NCI-H146 treated with DMSO at 0.1 percent for 48 hours (cell line): ENCODE measurements around the gene C2CD5.
A peak's percentile ranks its signal among the peaks of the same experiment; 100 is the strongest.
"Not testable (repeated sequence)": the region's sequence is repeated elsewhere in the genome, so short reads cannot be mapped to it uniquely, and the experiment has no call there.

ENCODE experiments used
- DNase-seq: peaks from one replicate; lab custom pipeline; 2025; ENCODE audit not compliant: unreplicated experiment; lab: John Stamatoyannopoulos, UW

The C2CD5 gene, protein sequence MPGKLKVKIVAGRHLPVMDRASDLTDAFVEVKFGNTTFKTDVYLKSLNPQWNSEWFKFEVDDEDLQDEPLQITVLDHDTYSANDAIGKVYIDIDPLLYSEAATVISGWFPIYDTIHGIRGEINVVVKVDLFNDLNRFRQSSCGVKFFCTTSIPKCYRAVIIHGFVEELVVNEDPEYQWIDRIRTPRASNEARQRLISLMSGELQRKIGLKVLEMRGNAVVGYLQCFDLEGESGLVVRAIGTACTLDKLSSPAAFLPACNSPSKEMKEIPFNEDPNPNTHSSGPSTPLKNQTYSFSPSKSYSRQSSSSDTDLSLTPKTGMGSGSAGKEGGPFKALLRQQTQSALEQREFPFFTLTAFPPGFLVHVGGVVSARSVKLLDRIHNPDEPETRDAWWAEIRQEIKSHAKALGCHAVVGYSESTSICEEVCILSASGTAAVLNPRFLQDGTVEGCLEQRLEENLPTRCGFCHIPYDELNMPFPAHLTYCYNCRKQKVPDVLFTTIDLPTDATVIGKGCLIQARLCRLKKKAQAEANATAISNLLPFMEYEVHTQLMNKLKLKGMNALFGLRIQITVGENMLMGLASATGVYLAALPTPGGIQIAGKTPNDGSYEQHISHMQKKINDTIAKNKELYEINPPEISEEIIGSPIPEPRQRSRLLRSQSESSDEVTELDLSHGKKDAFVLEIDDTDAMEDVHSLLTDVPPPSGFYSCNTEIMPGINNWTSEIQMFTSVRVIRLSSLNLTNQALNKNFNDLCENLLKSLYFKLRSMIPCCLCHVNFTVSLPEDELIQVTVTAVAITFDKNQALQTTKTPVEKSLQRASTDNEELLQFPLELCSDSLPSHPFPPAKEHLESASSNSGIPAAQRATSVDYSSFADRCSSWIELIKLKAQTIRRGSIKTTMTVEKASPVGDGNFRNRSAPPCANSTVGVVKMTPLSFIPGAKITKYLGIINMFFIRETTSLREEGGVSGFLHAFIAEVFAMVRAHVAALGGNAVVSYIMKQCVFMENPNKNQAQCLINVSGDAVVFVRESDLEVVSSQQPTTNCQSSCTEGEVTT

DNA sequence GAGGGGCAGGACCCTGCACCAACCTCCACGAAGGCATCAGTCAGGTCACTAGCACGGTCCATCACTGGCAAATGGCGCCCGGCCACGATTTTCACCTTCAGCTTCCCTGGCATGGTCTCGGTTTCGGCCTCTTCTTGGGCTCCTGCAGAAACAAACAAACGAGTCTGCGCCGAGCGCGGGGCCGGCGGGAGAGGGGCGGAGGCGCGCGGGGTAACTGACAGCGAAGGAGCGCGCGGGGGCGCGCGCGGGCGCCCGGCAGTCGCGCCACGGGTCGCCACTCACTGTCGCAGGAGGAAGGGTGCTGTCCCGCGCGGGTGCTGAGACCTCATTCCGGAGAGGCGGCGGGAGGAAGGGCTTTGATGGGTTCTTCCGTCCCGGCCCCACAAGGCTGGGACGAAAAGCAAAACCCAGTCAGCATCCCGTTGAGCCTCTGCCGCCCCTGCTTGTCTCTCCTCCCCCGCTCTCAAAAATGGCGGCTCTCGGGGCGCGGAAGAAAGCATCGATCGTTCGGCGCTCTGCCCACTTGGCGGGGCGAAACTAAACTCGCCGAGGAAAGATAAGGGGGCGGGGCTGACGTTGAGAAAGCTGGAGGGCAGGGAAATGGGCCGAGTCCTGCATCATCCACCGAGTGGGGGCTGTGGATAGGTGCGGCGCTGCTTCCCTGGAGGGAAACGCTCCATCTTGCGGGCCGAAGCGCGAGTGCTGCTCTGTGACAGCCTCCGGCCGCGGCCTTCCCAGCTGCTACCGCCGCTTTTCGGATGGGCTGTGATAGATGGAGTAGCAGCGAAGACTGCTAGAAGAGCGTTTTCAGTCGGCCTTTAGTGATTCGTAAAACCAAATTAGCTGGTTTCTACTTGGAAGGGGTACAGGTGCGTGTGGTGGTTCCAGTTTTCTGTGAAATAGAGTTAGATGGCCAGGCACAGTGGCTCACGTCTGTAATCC, at the start of gene C2CD5:
Gene C2CD5, minus strand, starts transcription at position 505 of the 942 bp plus-strand sequence. Its CDS starts 392 bp downstream, at position 113.
- DNase-seq = peak; percentile 98

GRCh38 chr12:22593864-22594263, 49.5 kb upstream of the C2CD5 start:
- no peak for DNase-seq

DNA sequence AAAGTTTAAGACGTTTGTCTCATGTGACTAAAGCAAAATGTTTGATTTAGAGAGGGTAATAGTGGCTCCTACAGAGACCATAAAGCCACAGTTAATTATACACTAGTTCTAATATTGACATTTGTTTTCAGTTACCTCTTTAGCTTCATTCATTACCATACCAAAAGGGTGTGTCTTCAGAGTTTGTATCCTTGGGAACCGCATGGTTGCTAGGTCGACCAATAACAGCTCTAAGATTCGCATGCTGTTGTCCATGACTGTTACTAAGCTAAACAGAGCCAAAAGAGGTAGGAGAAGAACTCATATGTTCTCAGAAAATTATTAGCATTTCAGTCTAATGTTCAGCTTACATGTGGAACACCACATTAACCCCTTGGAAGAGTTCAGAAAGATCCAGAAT, 44.5 kb upstream of the C2CD5 start:
- DNase-seq = peak; percentile 81

DNA sequence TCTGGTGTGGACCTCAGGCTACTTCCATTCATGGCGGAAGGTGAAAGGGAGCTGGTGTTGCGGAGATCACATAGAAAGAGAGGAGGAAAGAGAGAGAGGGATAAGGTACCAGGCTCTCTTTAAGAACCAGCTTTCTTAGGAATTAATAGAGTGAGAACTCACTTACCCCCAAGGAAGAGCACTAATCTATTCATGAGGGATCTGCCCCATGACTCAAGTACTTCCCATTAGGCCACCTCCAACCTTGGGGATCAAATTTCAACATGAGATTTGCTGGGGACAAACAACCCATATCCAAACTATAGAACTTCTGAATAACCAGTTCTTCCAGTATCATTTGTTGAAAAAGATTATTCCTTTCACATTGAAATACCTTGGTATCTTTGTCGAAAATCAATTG, 34.0 kb upstream of the C2CD5 start:
- DNase-seq = no peak

- DNase-seq = no peak
Measured at GRCh38 chr12:22577667-22578066, 33.3 kb upstream of the C2CD5 start.

- DNase-seq = no peak
Measured at GRCh38 chr12:22576473-22576872, 32.1 kb upstream of the C2CD5 start.

DNA sequence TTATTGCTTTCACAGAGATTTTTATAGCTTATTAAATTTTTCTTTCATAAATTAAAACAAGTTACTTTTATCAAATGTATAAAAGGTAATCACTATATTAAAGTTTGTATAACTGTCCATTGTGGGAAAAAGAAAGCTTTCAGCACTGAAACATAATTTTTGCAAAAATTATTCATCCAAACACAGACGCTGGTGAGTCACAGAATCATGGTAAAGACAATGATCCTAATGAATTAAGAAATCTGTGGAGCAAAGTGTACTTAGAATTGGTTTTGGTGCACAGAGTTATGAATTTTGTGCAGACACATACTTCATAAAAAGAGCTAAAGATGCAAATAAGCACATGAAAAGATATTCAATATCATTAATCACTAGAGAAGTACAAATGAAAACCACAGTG, 31.7 kb upstream of the C2CD5 start:
- DNase-seq = no peak

- DNase-seq = no peak
Measured at GRCh38 chr12:22574921-22575320, 30.6 kb upstream of the C2CD5 start.

DNA sequence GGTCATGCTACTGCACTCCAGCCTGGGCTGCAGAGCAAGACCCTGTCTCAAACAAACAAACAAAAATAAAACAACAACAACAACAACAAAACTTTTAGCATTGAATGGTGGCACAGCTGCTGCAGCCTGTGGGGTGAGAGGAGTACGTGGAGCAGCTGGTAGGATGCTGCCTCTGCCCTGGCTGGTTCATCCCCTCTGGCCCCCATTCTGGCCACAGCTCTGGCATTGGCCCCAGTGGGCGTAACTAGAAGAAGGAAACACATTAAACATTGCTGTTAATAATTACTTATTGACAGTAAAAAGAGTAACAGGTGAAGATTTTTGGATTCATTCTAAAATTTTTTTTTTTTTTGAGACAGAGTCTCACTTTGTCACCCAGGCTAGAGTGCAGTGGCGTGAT, 28.8 kb upstream of the C2CD5 start:
- DNase-seq = no peak

GRCh38 chr12:22569253-22569652, 24.9 kb upstream of the C2CD5 start:
- no peak for DNase-seq

DNA sequence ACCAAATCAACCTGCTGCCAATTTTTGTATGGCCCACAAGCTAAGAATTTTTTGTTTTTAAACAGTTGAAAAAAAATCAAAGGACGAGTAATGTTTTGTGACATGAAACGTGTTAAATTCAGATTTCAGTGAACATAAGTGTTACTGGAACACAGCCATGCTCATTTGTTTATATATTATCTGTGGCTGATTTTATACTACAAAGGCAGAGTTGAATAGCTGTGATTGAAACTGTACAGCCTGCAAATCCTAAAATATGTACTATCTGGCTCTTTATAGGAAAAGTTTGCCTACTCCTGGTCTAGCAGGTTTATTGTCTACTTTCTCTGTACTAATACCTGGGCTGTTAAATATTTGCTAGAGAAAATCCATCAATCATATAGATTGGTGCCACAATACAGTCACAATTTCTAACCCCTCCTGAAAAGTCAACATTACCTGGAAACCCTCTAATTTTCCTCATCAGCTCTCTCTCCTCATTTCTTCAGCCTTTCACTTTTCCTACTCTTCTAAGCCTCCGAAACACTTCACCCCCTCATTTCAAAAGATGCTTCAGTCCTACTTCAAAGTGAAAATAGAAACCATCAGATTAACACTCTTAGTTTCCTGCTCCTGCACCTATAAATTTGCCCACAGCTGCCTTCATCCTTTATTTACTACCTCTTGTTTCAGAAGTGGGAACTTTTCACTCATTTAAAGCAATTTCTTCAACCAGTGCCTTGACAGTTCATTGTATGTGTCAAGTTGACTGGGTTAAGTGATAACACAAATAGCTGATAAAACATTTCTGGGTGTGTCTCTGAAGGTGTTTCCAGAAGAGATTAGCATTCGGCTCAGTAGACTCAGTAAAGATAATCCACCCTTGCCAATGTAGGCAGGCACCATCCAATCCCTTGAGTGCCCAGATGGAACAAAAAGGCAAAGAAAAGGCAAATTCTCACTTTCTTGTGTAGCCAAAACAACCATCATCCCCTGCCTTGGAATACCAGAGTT, 18.0 kb upstream of the C2CD5 start:
- DNase-seq = no peak

GRCh38 chr12:22554750-22555149, 10.4 kb upstream of the C2CD5 start:
- not testable (repeated sequence) for DNase-seq

- no peak for DNase-seq
Measured at GRCh38 chr12:22551624-22552023, 7.3 kb upstream of the C2CD5 start.

DNA sequence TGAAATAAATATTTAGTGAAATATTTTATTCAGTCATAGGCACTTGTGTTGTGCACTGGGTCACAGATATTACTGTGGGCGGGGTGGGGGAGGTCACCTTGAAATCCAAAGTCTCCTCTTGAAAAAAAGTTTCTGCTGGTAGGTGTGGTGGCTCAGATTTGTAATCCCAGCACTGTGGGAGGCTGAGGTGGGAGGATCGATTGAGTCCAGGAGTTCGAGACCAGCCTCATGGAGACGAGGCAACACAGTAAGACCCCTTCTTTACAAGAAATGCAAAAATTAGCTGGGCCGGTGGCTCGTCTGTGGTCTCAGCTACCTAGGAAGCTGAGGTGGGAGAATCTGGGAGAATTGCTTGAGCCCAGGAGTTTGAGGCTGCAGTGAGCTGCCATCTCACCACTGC, 913 bp upstream of the C2CD5 start:
- DNase-seq = no peak

DNA sequence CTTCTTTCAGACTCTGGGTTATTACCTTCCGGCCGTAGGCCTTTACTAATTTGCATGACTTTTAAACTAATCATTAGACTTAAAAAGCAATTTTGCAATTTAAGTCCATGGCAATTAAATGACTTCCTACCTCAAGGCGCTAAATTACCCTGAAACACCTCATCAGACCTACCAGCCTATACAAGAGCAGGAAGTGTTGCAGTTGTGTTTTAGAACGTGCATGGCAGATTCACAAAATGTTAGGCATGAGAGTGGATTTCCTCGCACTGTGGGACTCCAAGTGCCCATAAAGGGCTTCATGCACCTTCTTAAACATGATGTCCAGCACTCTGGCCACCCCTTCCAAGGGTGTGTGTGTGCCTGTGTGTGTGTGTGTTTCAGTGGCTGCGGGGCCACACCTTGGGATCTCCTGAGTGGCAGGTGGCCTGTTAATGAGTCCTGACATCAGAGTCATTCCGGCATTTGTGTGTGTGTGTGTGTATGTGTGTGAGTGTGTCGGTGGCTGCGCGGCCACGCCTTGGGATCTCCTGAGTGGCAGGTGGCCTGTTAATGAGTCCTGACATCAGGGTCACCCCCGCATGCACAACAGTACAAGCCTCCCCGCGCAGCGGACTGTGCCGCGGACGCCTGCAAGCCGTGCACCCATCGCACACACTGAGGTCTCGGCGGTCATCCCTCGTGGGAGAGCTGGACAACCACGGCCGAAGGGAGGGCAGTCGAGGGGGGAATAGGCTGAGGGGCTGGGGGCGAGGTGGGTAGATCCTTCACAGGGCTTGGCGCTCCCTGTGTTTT, 900 bp downstream of the C2CD5 start:
- DNase-seq = peak; percentile 81

DNA sequence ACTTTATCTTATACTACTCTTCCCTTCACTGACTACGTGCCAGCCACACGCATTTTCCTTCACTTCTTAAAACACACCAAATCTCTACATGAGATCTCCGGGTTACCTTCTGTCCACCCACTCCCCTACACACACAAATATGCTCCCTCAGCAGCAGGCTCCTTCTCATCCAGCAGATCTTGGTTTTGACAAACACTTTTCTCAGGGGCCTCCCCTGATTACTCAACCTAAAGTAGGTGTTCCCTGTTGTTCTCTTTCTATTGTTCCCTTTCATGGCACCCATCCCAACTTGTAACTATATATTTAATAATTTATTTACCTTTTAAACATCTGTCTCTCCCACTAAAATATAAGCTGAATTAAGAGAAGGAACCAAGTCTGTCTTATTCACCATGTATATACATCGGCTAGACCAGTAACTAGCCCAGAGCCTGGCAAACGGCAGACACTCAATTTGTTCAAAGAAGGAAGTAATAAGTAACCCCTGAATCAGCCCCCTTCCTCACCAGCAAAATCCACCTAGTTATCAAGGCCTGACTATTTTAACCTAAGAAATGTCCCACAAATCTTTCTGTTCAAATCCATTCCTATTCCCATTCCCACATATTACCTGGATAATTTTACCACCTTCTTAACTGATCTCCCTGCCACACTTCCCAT, 2.7 kb downstream of the C2CD5 start:
- DNase-seq = no peak

DNA sequence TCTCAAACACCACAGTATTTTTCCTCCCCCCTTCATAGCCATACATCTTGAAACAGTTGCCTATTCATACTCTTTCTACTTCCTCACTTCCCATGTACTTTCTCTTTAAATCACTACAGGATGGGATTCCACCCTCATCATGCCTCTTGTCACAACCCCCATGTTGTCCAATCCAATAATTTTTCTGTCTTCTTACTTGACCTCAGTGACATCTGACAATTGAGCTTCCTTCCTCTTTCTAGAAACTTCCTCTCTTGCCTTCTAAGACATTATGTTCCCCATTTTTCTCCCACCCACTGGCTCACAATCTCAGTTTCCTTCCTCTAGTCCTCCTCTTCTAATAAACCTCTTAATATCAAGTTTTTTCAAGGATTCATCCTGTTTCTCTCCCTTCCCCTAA, 5.3 kb downstream of the C2CD5 start:
- DNase-seq = no peak

- no peak for DNase-seq
Measured at GRCh38 chr12:22538311-22538710, 6.0 kb downstream of the C2CD5 start.
